GM19397 (cell line): ENCODE data around the gene DMRTC2.

Experiments
- ATAC-seq: cut with Tn5 transposase; IDR thresholded peaks from one replicate; pipeline ENCODE4 v1.9.1; 2021; ENCODE audit warnings: mild to moderate bottlenecking, moderate library complexity; ENCODE audit not compliant: unreplicated experiment

The DMRTC2 gene

GRCh38 chr19:41845051-41845590 lies 279 bp downstream of the DMRTC2 start:
- no peak for ATAC-seq

GRCh38 chr19:41847351-41848105 lies 2.7 kb downstream of the DMRTC2 start:
- no peak for ATAC-seq

GRCh38 chr19:41848666-41849065 lies 3.8 kb downstream of the DMRTC2 start:
- no peak for ATAC-seq

GRCh38 chr19:41849067-41849466 lies 4.2 kb downstream of the DMRTC2 start:
- no peak for ATAC-seq

- ATAC-seq, result no peak
These were observed 5.5 kb downstream of the DMRTC2 start for GRCh38 chr19:41850381-41850780.

- ATAC-seq, result no peak
These were observed 6.6 kb downstream of the DMRTC2 start for GRCh38 chr19:41851456-41851855.

GRCh38 chr19:41853344-41853743 lies 8.5 kb downstream of the DMRTC2 start:
- no peak for ATAC-seq

- ATAC-seq, result no peak
These were observed 8.9 kb downstream of the DMRTC2 start for GRCh38 chr19:41853768-41854167.

GRCh38 chr19:41859213-41859617 lies 14.4 kb downstream of the DMRTC2 start:
- ATAC-seq, result no peak

GRCh38 chr19:41859618-41860418 lies 15.0 kb downstream of the DMRTC2 start, which contains the start of gene RPS19:
TSS of gene RPS19 (plus strand) at chr19:41860255. CDS start at chr19:41860775, 520 bp downstream.
- ATAC-seq, result peak; percentile 79

- peak; percentile 1 for ATAC-seq
These were observed 15.7 kb downstream of the DMRTC2 start for GRCh38 chr19:41860419-41861115.

- no peak for ATAC-seq
These were observed 16.4 kb downstream of the DMRTC2 start for GRCh38 chr19:41861116-41861768.

GRCh38 chr19:41861846-41862245 lies 17.0 kb downstream of the DMRTC2 start:
- ATAC-seq, result no peak

- no peak for ATAC-seq
These were observed 17.7 kb downstream of the DMRTC2 start for GRCh38 chr19:41862445-41862986.

GRCh38 chr19:41863209-41863931 lies 18.5 kb downstream of the DMRTC2 start:
- no peak for ATAC-seq

GRCh38 chr19:41864374-41864773 lies 19.5 kb downstream of the DMRTC2 start:
- no peak for ATAC-seq

GRCh38 chr19:41866284-41866683 lies 21.4 kb downstream of the DMRTC2 start:
- ATAC-seq, result no peak

- no peak for ATAC-seq
These were observed 23.5 kb downstream of the DMRTC2 start for GRCh38 chr19:41868120-41868988.

GRCh38 chr19:41868989-41869300 lies 24.1 kb downstream of the DMRTC2 start:
- ATAC-seq, result no peak
